PC-3 (cell line): ENCODE measurements around the gene ANKDD1A. TPM values are rescaled to one million over a fixed set of nuclear protein-coding genes. Genes with fewer than 3 reads are reported as not detected.
A peak's percentile ranks its signal among the peaks of the same experiment; 100 is the strongest.

Experiments
- ATAC-seq: fragments of 200-7000 bp; cut with Tn5 transposase; 2 replicates; pipeline ENCODE4 v1.9.1; 2020; ENCODE audit warnings: mild to moderate bottlenecking, moderate library complexity
- Bru-seq: library from RNA; stranded (reverse); fragments of 400-500 nt; gene quantifications from one replicate; lab custom pipeline; 2021; lab: Mats Ljungman, UMichigan
- BruChase-seq, 2 experiments: library from RNA; stranded (reverse); fragments of 400-500 nt; gene quantifications; one replicate each; lab custom pipeline; 2021; lab: Mats Ljungman, UMichigan
- BruUV-seq: library from RNA; stranded (reverse); fragments of 400-500 nt; replicated peaks from 2 replicates; lab custom pipeline; 2021; lab: Mats Ljungman, UMichigan
- CTCF ChIA-PET: fragments of 300-600 bp; sonication (Branson Sonifier 250); formaldehyde crosslinking; loops from one replicate; lab custom pipeline; 2022; ENCODE audit warnings: antibody characterized with exemption; lab: Charles Lee
- POLR2A ChIA-PET: fragments of 300-600 bp; sonication (Branson Sonifier 250); formaldehyde crosslinking; loops from one replicate; lab custom pipeline; 2022; ENCODE audit warnings: antibody characterized with exemption; ENCODE audit not compliant: unreplicated experiment; lab: Charles Lee
- DNase-seq: peaks from one replicate; pipeline ENCODE4 v3.0.0-alpha.2; 2015
- H2AFZ ChIP-seq: fragments of 300-600 bp; sonication (generic); 2 replicates; pipeline ENCODE4 v1.6.0; 2016; ENCODE audit warnings: antibody characterized with exemption, low read length
- H3F3A ChIP-seq: fragments of 300-600 bp; sonication (generic); one replicate; pipeline ENCODE4 v1.6.0; 2017; ENCODE audit warnings: antibody characterized with exemption, low read length, control low read depth, mild to moderate bottlenecking; ENCODE audit not compliant: unreplicated experiment
- H3K27ac ChIP-seq: fragments of 300-600 bp; sonication (generic); 2 replicates; pipeline ENCODE4 v1.5.1; 2016; ENCODE audit warnings: mild to moderate bottlenecking, low read length
- H3K27me3 ChIP-seq: fragments of 300-600 bp; sonication (generic); 2 replicates; pipeline ENCODE4 v1.6.1; 2016; ENCODE audit warnings: low read length, mixed read lengths
- H3K36me3 ChIP-seq: fragments of 300-600 bp; sonication (generic); 2 replicates; pipeline ENCODE4 v1.6.1; 2016; ENCODE audit warnings: low read depth, mixed run types, low read length, mixed read lengths
- H3K4me1 ChIP-seq: fragments of 300-600 bp; sonication (generic); 2 replicates; pipeline ENCODE4 v1.5.1; 2016; ENCODE audit warnings: low read length; ENCODE audit not compliant: insufficient read depth
- H3K4me2 ChIP-seq: fragments of 300-600 bp; sonication (generic); 2 replicates; pipeline ENCODE4 v1.6.0; 2016; ENCODE audit warnings: low read length
- H3K4me3 ChIP-seq: fragments of 300-600 bp; sonication (generic); 2 replicates; pipeline ENCODE4 v1.5.1; 2016; ENCODE audit warnings: mild to moderate bottlenecking, low read length, mixed read lengths
- H3K79me2 ChIP-seq: fragments of 300-600 bp; sonication (generic); 2 replicates; pipeline ENCODE4 v1.6.1; 2017; ENCODE audit warnings: low read length, mixed read lengths
- H3K9ac ChIP-seq: fragments of 300-600 bp; sonication (generic); 2 replicates; pipeline ENCODE4 v1.6.0; 2016; ENCODE audit warnings: mild to moderate bottlenecking, low read length
- H3K9me2 ChIP-seq: fragments of 300-600 bp; sonication (generic); replicated peaks from 2 replicates; pipeline ENCODE4 v1.6.1; 2016; ENCODE audit warnings: mixed run types, low read length, mixed read lengths
- H3K9me3 ChIP-seq: fragments of 300-600 bp; sonication (generic); 2 replicates; pipeline ENCODE4 v1.6.1; 2016; ENCODE audit warnings: low read length, mixed read lengths
- H4K20me1 ChIP-seq: fragments of 300-600 bp; sonication (generic); 2 replicates; pipeline ENCODE4 v1.6.1; 2016; ENCODE audit warnings: low read length, mixed read lengths
- CTCF ChIP-seq: fragments of 300-600 bp; sonication (generic); conservative IDR thresholded peaks from 2 replicates; pipeline ENCODE4 v1.5.1; 2017; ENCODE audit warnings: antibody characterized with exemption, low read depth, mild to moderate bottlenecking, low read length
- EZH2 ChIP-seq: fragments of 300-600 bp; sonication (generic); IDR thresholded peaks from one replicate; pipeline ENCODE4 v1.6.1; 2017; ENCODE audit warnings: antibody characterized with exemption, mild to moderate bottlenecking, low read length; ENCODE audit not compliant: unreplicated experiment
- EZH2phosphoT487 ChIP-seq: fragments of 300-600 bp; sonication (generic); IDR thresholded peaks from 2 replicates; pipeline ENCODE4 v1.6.1; 2018; ENCODE audit warnings: mild to moderate bottlenecking, antibody characterized with exemption, low read length, borderline replicate concordance
- intact Hi-C: fragments of 100-400 bp; cut with micrococcal nuclease; formaldehyde crosslinking; loops from 2 replicates; pipeline ENCODE4 v1.9.0; 2023
- long read RNA-seq: library from polyadenylated mRNA; unstranded; transcript quantifications from one replicate; pipeline ENCODE4 v2.0.0, GENCODE V29; 2021; ENCODE audit not compliant: unreplicated experiment
- total RNA-seq: library from RNA; depleted of rRNA; stranded (reverse); fragments of >200 nt; gene quantifications from 2 replicates; pipeline ENCODE4 v1.2.3, GENCODE V29; 2014; rRNA removed

The ANKDD1A gene
- total RNA-seq (5.8 and 8.9 TPM in 2 replicates), Bru-seq, nascent RNA (percentile 48 among the genes with signal in this experiment), BruChase-seq, experiment 1, labeled RNA remaining after a 6-hour chase (percentile 54 among the genes with signal in this experiment), BruChase-seq, experiment 2, labeled RNA remaining after a 2-hour chase (percentile 54 among the genes with signal in this experiment)
- long read RNA-seq, partial matches to known transcripts, result 0 of 7 reads
- long read RNA-seq, other reads (novel, unspliced or antisense), result 7 of 7 reads

- Histone ChIP-seq H4K20me1 (no peaks in the 10 kb centered on the region), H3K4me2 (peak within 1 kb of the TSS; percentile 82), H3F3A (no peaks in the 10 kb centered on the region), H3K79me2 (no peaks in the 10 kb centered on the region), H3K9me3 (no peaks in the 10 kb centered on the region), H3K4me3 (peak within 1 kb of the TSS; percentile 76), H3K27ac (no peak within 1 kb of the TSS), H2AFZ (peak within 1 kb of the TSS; percentile 87), H3K36me3 (no peaks in the 10 kb centered on the region), H3K9ac (no peak within 1 kb of the TSS), H3K4me1 (no peaks in the 10 kb centered on the region), H3K9me2 (no peaks in the 10 kb centered on the region), H3K27me3 (no peaks in the 10 kb centered on the region)
- intact Hi-C loops, result no loop called here
- TF ChIP-seq CTCF, result no peak
- BruUV-seq, result no TSS peak
- CTCF ChIA-PET, result no interaction called here
- POLR2A ChIA-PET, result no interaction called here
- ATAC-seq, result peak; percentile 98
- DNase-seq, result peak; percentile 63
Measured at GRCh38 chr15:64911311-64912186, at the start of gene ANKDD1A. ANKDD1A (plus strand) TSS chr15:64911902; CDS start chr15:64911931, 29 bp downstream.

- Histone ChIP-seq H3K36me3 (no peaks in the 10 kb centered on the region), H3K4me2 (no peak overlapping the region), H4K20me1 (no peaks in the 10 kb centered on the region), H3K79me2 (no peaks in the 10 kb centered on the region), H3K27ac (no peak overlapping the region), H3K9ac (no peak overlapping the region), H3F3A (no peaks in the 10 kb centered on the region), H3K4me1 (no peaks in the 10 kb centered on the region), H3K27me3 (no peaks in the 10 kb centered on the region), H3K9me3 (no peaks in the 10 kb centered on the region), H3K4me3 (no peak overlapping the region), H2AFZ (no peak overlapping the region), H3K9me2 (no peaks in the 10 kb centered on the region)
- POLR2A ChIA-PET, result no interaction called here
- no peak for ATAC-seq
- TF ChIP-seq CTCF (no peak), EZH2 (no peak)
- CTCF ChIA-PET, result no interaction called here
- BruUV-seq, result no TSS peak
- no peak for DNase-seq
- intact Hi-C loops, result no loop called here
Measured at GRCh38 chr15:64861960-64862359, 49.7 kb upstream of the ANKDD1A start.

GRCh38 chr15:64862408-64862807 lies 49.3 kb upstream of the ANKDD1A start:
- H3K9ac ChIP-seq, result no peak overlapping the region
- TF ChIP-seq EZH2phosphoT487 (no peak), CTCF (no peak), EZH2 (no peak)
- intact Hi-C loops, result no loop called here
- no peak overlapping the region for H3K4me3 ChIP-seq
- H3K9me2 ChIP-seq, result no peaks in the 10 kb centered on the region
- ATAC-seq (no peak), DNase-seq (no peak)
- H3K27me3 ChIP-seq, result no peaks in the 10 kb centered on the region
- H2AFZ ChIP-seq, result no peak overlapping the region
- H3K79me2 ChIP-seq, result no peaks in the 10 kb centered on the region
- POLR2A ChIA-PET, result no interaction called here
- CTCF ChIA-PET, result no interaction called here
- H3K4me1 ChIP-seq, result no peaks in the 10 kb centered on the region
- H3K4me2 ChIP-seq, result no peak overlapping the region
- no peaks in the 10 kb centered on the region for H4K20me1 ChIP-seq
- no peak overlapping the region for H3K27ac ChIP-seq
- no peaks in the 10 kb centered on the region for H3K36me3 ChIP-seq
- no peaks in the 10 kb centered on the region for H3F3A ChIP-seq
- H3K9me3 ChIP-seq, result no peaks in the 10 kb centered on the region
- no TSS peak for BruUV-seq
